T-cell (primary cell): ENCODE data around the gene PDRG1. TPM values are rescaled to one million over a fixed set of nuclear protein-coding genes. Genes with fewer than 3 reads are reported as not detected.

ENCODE experiments used
- ATAC-seq, 4 experiments: fragments of 200-7000 bp in 3 of 4; fragments of 150-1000 bp in 1 of 4; cut with Tn5 transposase; replicated peaks in 1 of 4; 1 replicate in 3 of 4; 2 replicates in 1 of 4; pipeline ENCODE4 v1.10.0; 2021; ENCODE audit warnings: moderate library complexity in 3 of 4, mild to moderate bottlenecking in 2 of 4, moderate number of reproducible peaks in 1 of 4
- CTCF ChIA-PET, 2 donors: fragments of 300-600 bp; sonication (Branson Sonifier 250); formaldehyde crosslinking; loops; one replicate each; lab custom pipeline; 2022; ENCODE audit warnings: antibody characterized with exemption in 2 of 2; lab: Charles Lee
- POLR2A ChIA-PET, 2 donors: fragments of 300-600 bp; sonication (Branson Sonifier 250); formaldehyde crosslinking; loops; one replicate each; lab custom pipeline; 2022; ENCODE audit warnings: antibody characterized with exemption in 2 of 2; lab: Charles Lee
- DNase-seq, 35 experiments: peaks; one replicate each; pipeline versions ENCODE4 v3.0.0 to v3.0.0-alpha.2; 2013 to 2023
- H3K27ac ChIP-seq: one replicate; pipeline ENCODE4 v1.5.1; 2013; ENCODE audit warnings: low read length
- H3K27me3 ChIP-seq, 2 experiments: replicated peaks in 1 of 2; 1 replicate in 1 of 2; 2 replicates in 1 of 2; pipeline versions ENCODE4 v1.6.1 to v1.7.0; 2013; ENCODE audit warnings: low read length in 1 of 2, mixed read lengths in 1 of 2; ENCODE audit not compliant: control insufficient read depth in 2 of 2, insufficient read depth in 2 of 2; ENCODE audit errors: extremely low read depth in 1 of 2
- H3K36me3 ChIP-seq, 2 donors: 1 replicate in 1 of 2; 2 replicates in 1 of 2; pipeline versions ENCODE4 v1.6.1 to v1.7.0; 2013; ENCODE audit warnings: low read length in 1 of 2; ENCODE audit not compliant: control insufficient read depth in 2 of 2, insufficient read depth in 1 of 2; ENCODE audit errors: extremely low read depth in 1 of 2
- H3K4me1 ChIP-seq, 2 experiments: 1 replicate in 1 of 2; 2 replicates in 1 of 2; pipeline versions ENCODE4 v1.6.1 to v1.7.0; 2013; ENCODE audit warnings: low read length in 2 of 2, mixed read lengths in 1 of 2; ENCODE audit not compliant: insufficient read depth in 2 of 2, control insufficient read depth in 1 of 2; ENCODE audit errors: extremely low read depth in 1 of 2
- H3K4me3 ChIP-seq, 2 donors: 1 replicate in 1 of 2; 2 replicates in 1 of 2; pipeline versions ENCODE4 v1.5.1 to v1.7.0; 2013; ENCODE audit warnings: mild to moderate bottlenecking in 2 of 2, low read length in 1 of 2, moderate library complexity in 1 of 2; ENCODE audit not compliant: control insufficient read depth in 1 of 2; ENCODE audit errors: extremely low read depth in 1 of 2
- H3K9me3 ChIP-seq: 2 replicates; pipeline ENCODE4 v1.7.0; 2013
- H3K27ac Mint-ChIP-seq, 2 donors: one replicate each; pipeline ENCODE4 v1.8.0; 2020 to 2021; ENCODE audit warnings: mild to moderate bottlenecking in 2 of 2, mixed read lengths in 2 of 2
- H3K27me3 Mint-ChIP-seq, 2 donors: one replicate each; pipeline ENCODE4 v1.8.0; 2021 to 2022; ENCODE audit warnings: mixed read lengths in 2 of 2
- H3K36me3 Mint-ChIP-seq: one replicate; pipeline ENCODE4 v1.8.0; 2021; ENCODE audit warnings: mixed read lengths
- H3K4me1 Mint-ChIP-seq, 3 donors: one replicate each; pipeline ENCODE4 v1.8.0; 2020 to 2022; ENCODE audit warnings: mixed read lengths in 3 of 3, mild to moderate bottlenecking in 1 of 3
- H3K4me3 Mint-ChIP-seq, 3 donors: one replicate each; pipeline ENCODE4 v1.8.0; 2020 to 2022; ENCODE audit warnings: mild to moderate bottlenecking in 3 of 3, mixed read lengths in 3 of 3, moderate library complexity in 3 of 3
- H3K9me3 Mint-ChIP-seq, 3 donors: one replicate each; pipeline ENCODE4 v1.8.0; 2020 to 2022; ENCODE audit warnings: mixed read lengths in 3 of 3
- WGBS: methylation state at CpG from one replicate; pipeline ENCODE4 v1.1.5; 2013; ENCODE audit warnings: missing lambda C conversion rate; ENCODE audit not compliant: insufficient coverage; 5-methylcytosine and 5-hydroxymethylcytosine counted together
- total RNA-seq, 35 experiments: library from RNA in 6 of 35; stranded (reverse) in 6 of 35; fragments of 120-200 nt in 1 of 35; gene quantifications; one replicate each; pipeline versions ENCODE4 v1.2.1 to v1.2.4 and lab custom pipeline; 2013 to 2026

The PDRG1 gene
- total RNA-seq, 5 donors from 2014 or later (not counting 1 experiment from before 2014, with no cell fraction given): 7.5 to 14.5 (median 11.6) TPM

DNA sequence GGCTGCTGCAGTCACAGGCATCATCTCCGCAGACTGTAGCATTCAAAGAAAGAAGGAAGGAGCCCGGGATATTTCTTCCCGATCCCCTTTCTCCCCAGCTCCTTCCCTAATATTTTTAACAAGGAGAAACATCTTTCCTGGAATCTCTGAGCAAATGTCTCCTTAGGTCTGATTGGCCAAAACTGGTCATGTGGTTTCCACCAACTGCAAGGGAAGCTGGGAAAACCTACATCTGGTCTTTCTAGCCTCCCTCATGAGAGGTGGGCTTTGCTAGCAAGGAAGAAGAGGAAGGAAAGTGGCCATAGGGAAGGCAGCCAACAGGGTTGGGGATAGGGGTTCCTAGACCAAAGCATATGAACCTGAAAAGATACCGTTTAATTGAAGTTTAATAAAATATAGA lies 35.1 kb downstream of the PDRG1 start:
- Histone ChIP-seq H3K27ac (no peak overlapping the region), H3K9me3 (no peaks in the 10 kb centered on the region), H3K36me3 (no peaks in the 10 kb centered on the region), H3K4me3 (no peak overlapping the region), H3K27me3 (peaks cover 0 to 19% of the 10 kb centered on the region in 2 experiments), H3K4me1 (no peaks in the 10 kb centered on the region)
- Mint-ChIP-seq H3K27me3 (peaks cover 14 to 18% of the 10 kb centered on the region in 2 donors), H3K4me1 (no peaks in the 10 kb centered on the region), H3K9me3 (no peaks in the 10 kb centered on the region), H3K4me3 (no peak overlapping the region), H3K27ac (no peak overlapping the region), H3K36me3 (no peaks in the 10 kb centered on the region)
- ChIA-PET POLR2A (no interaction called here), CTCF (no interaction called here)
- ATAC-seq: no peak
- WGBS: 100% methylated on average over 1 of the region's 4 CpGs
- DNase-seq: no peak

DNA sequence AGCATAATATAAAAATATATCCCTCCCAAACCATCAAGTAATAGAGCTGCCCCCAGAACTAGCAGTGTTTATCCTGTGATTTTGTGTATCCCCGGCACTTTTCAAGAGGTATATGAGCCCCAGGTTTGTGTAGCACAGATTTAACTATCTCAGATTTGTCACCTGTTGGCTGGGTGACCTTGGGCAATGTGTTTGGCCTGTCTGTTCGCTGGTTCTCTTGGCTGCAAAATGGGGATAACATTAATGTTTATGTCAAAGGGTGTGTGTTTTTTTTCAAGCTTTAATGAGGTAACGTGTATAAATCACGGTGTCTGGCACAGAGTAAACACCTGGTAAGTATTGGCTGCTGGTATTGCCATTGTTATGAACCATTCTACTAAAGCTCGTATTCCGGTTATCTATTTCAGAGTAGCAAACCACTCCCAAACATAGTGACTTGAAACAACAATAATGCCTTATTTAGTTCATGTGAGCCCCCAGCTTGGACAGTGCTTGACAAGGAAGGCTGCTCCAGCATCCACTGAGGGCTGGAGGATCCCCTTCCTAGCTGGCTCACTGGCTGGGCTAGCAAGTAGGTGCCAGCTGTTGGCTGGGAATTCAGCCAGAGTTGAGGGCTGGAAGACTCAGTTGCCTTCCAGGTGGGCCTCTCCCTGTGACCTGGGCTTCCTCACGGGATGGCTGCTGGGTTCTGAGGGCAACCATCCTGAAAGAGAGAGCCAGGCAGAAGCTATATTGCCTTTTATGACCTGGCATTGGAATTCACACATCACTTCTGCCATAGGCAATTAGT lies 36.2 kb downstream of the PDRG1 start:
- POLR2A ChIA-PET: no interaction called here
- Histone ChIP-seq H3K36me3 (no peaks in the 10 kb centered on the region), H3K9me3 (no peaks in the 10 kb centered on the region), H3K27ac (no peak overlapping the region), H3K4me3 (no peak overlapping the region), H3K4me1 (no peaks in the 10 kb centered on the region), H3K27me3 (peaks cover 0 to 17% of the 10 kb centered on the region in 2 experiments)
- no peak overlapping the region for H3K4me3 Mint-ChIP-seq
- DNase-seq: no peak
- no peaks in the 10 kb centered on the region for H3K4me1 Mint-ChIP-seq
- no peaks in the 10 kb centered on the region for H3K36me3 Mint-ChIP-seq
- no peaks in the 10 kb centered on the region for H3K9me3 Mint-ChIP-seq
- peaks cover 12 to 14% of the 10 kb centered on the region in 2 donors for H3K27me3 Mint-ChIP-seq
- no peak overlapping the region for H3K27ac Mint-ChIP-seq
- WGBS: 66% methylated on average over 3 of the region's 7 CpGs
- no peak for ATAC-seq
- CTCF ChIA-PET: no interaction called here

- H3K36me3 Mint-ChIP-seq: no peaks in the 10 kb centered on the region
- Histone ChIP-seq H3K4me1 (no peaks in the 10 kb centered on the region), H3K36me3 (no peaks in the 10 kb centered on the region), H3K27ac (no peak overlapping the region), H3K27me3 (peaks cover 0 to 5% of the 10 kb centered on the region in 2 experiments), H3K4me3 (no peak overlapping the region), H3K9me3 (no peaks in the 10 kb centered on the region)
- no peak overlapping the region for H3K27ac Mint-ChIP-seq
- no peak overlapping the region for H3K4me3 Mint-ChIP-seq
- no peaks in the 10 kb centered on the region for H3K4me1 Mint-ChIP-seq
- ATAC-seq: no peak
- H3K9me3 Mint-ChIP-seq: no peaks in the 10 kb centered on the region
- H3K27me3 Mint-ChIP-seq: peaks cover 2 to 7% of the 10 kb centered on the region in 2 donors
- DNase-seq: no peak
- ChIA-PET POLR2A (interaction anchor here in 1 of 2 donors (0.6 kb wide), 1 partner anchor 41 kb away, joined by 3 read pairs; no protein-coding TSS in a partner anchor), CTCF (interaction anchor here in 1 of 2 donors (0.8 kb wide), 1 partner anchor 76 kb away, joined by 3 read pairs; no protein-coding TSS in a partner anchor)
- 73% methylated on average over 1 of the region's 5 CpGs for WGBS
These were observed 37.7 kb downstream of the PDRG1 start for GRCh38 chr20:31914170-31914569.

DNA sequence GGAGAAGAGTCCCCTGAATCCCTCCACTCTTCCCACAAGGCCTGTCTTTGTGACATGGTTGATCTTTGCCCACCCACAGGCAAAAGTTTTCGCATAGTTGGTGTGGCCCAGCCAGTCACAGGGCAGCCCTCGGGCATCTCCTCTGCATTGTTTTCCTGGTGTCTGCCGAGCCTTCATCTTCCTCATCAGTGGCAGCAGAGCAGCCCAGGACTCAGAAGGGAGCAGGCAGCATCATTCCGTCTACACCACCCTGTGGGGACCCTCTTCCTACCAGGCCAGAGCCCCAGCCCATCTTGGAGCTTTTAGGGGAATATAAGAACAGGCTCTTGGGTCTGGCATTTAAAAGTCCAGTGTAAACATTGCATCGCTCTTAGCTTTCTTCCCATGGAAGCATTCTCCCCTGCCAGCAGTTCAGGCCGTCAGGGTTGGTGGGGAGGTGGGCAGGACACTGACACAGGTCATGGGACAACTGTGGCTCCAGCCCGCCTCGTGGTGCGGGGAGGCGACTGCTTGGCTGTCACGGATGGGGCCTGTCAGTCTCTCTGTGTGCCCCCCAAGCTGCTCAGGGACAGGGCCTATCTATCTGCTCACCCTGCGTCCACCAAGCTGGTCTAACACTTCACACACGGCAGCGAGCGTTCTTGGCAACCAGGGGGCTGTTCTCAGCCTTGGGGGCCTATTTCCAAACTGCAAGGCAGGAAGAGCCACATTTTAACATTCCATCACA lies 38.3 kb downstream of the PDRG1 start:
- Mint-ChIP-seq H3K4me3 (no peak overlapping the region), H3K27me3 (peaks cover 2% of the 10 kb centered on the region in 2 donors), H3K4me1 (no peaks in the 10 kb centered on the region), H3K27ac (no peak overlapping the region), H3K9me3 (no peaks in the 10 kb centered on the region), H3K36me3 (no peaks in the 10 kb centered on the region)
- ATAC-seq: no peak
- no peak for DNase-seq
- POLR2A ChIA-PET: no interaction called here
- WGBS: 85% methylated on average over 9 of the region's 15 CpGs
- Histone ChIP-seq H3K27ac (no peak overlapping the region), H3K4me3 (no peak overlapping the region), H3K4me1 (no peaks in the 10 kb centered on the region), H3K27me3 (peaks cover 0 to 6% of the 10 kb centered on the region in 2 experiments), H3K9me3 (no peaks in the 10 kb centered on the region), H3K36me3 (no peaks in the 10 kb centered on the region)
- CTCF ChIA-PET: interaction anchor here in 1 of 2 donors (0.8 kb wide), 1 partner anchor 75 kb away, joined by 3 read pairs; no protein-coding TSS in a partner anchor

DNA sequence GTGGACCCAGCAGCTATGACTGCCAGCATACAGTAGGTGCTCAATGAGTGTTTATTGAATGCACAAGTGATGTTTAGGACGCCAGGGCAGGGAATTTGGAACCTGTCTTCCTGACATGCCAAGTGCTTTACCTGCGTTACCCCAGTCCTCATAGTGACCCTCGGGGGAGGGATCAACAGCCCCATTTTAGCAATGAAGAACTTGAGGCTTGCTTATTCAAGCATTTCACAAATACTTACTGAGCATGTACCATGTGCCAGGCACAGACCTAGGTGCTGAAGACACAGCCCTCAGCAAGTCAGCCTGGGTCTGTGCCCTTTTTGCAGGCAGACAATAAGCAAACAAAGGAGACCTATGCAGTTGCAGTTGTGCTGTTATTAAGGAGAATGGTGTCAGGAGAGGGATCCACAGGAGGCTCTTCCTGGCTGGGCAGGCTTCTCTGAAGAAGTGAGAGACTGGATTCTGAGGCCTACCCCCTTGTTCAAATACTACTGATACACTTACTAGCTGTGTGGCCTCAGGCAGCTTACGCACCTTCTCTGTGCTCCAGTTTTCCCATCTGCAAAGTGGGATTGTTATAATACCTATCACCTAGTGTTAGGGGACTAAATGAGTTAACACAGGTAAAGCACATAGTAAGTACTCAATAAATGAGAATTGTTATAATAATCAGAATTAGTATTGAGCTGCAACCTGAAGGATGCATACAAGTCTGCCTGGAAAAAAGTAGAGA lies 41.6 kb downstream of the PDRG1 start:
- no peaks in the 10 kb centered on the region for H3K9me3 ChIP-seq
- Mint-ChIP-seq H3K36me3 (no peaks in the 10 kb centered on the region), H3K27ac (no peak overlapping the region), H3K9me3 (no peaks in the 10 kb centered on the region), H3K4me1 (no peaks in the 10 kb centered on the region), H3K27me3 (peaks cover 0 to 4% of the 10 kb centered on the region in 2 donors), H3K4me3 (no peak overlapping the region)
- ATAC-seq: no peak
- H3K4me3 ChIP-seq: no peak overlapping the region
- ChIA-PET CTCF (interaction anchor here in 1 of 2 donors (0.6 kb wide), 1 partner anchor 744 kb away, joined by 3 read pairs; no protein-coding TSS in a partner anchor), POLR2A (no interaction called here)
- H3K27ac ChIP-seq: no peak overlapping the region
- WGBS: 90% methylated on average over 3 of the region's 4 CpGs
- H3K27me3 ChIP-seq: peaks cover 0 to 12% of the 10 kb centered on the region in 2 experiments
- no peaks in the 10 kb centered on the region for H3K4me1 ChIP-seq
- H3K36me3 ChIP-seq: no peaks in the 10 kb centered on the region
- DNase-seq: no peak
